Stimulated activated CD8-positive, alpha-beta memory T cell treated with anti-CD3 and anti-CD28 coated beads, Interleukin-12 subunit alpha, Interleukin-12 subunit beta, amount 100 ng/mL, for 4 hours (primary cell): ENCODE data around the gene FHAD1.
A peak's percentile ranks its signal among the peaks of the same experiment; 100 is the strongest.

Source experiments
- DNase-seq: peaks from one replicate; pipeline ENCODE4 v3.0.0-alpha.2; 2020; ENCODE audit warnings: low read depth

Gene FHAD1

DNA sequence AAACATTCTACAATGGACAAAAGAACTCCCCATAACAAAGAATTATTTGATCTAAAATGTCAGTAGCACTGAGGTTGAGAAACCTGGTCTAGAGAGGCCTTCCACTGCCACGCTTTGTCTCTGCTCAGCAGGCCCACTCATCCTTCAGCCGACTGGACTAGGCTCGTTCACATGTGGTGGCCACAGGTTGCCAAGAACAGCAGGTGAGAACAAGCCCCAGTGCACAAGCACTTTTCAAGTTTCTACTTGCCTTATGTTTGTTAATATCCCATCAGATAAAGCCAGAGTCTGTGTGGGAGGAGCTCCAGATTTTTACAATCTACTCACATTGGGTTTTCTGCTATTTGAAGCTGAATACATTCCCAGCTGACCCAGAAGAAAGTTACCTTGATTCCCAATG lies 153.6 kb downstream of the FHAD1 start:
- no peak for DNase-seq

DNA sequence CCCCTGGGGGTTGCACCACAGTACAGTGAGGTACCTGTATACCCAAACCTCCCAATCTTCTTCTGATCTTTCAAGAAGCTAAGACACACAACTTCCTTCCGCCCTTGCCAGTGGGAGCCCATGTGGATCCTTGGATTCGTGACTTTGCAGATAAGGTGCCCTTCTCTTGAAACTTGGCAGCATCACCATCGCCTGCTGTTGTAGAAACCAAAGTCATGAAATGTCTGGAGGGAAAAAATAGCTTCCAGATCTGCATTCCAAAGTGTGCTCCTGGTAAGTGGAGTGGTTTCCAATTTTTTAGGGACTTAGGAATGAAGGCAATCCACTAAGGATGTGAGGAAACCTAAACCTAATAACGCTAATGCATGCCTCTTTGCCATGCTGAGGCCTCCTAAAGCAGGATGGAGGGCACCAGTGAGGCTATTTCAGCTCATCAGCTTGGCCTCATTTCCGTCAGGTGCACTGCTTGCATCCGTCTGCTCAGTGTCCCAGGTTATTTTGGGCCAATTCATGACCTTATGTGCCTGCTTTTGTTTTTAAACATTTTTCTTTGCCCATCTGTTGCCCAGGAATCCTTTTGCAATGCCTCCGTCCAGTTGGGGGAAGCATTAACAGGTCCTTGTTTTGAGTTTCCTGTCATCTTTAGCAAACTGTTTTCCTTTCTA lies 154.5 kb downstream of the FHAD1 start:
- DNase-seq: no peak

DNA sequence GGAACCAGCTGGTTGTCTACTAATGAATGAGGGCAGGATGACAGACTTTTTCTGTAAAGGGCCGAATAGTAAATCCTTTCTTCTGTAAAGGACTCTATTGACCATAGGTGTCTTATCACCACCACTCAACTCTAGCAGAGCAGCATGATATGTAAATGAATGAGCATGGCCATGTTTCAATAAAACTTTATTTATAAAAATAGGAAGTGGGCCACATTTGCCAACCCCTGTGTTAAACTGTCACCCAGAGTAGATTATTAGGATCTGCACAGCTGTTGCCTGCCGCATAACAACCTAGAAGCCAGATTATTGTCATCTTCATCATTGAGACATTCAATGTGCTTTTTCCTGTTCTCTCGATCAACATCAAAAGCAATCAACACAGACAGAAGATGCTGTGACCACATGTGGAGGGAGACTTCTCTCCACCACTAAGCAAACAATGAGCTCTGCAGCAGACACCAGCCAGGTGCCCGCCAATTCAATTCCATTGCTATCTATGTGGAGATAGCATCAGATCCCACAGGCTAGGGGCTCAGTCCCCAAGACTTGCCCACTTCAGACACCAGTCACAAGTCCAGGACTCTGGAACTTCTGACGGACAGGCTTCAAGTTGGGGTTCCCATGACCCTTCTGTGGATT lies 155.9 kb downstream of the FHAD1 start:
- no peak for DNase-seq

DNA sequence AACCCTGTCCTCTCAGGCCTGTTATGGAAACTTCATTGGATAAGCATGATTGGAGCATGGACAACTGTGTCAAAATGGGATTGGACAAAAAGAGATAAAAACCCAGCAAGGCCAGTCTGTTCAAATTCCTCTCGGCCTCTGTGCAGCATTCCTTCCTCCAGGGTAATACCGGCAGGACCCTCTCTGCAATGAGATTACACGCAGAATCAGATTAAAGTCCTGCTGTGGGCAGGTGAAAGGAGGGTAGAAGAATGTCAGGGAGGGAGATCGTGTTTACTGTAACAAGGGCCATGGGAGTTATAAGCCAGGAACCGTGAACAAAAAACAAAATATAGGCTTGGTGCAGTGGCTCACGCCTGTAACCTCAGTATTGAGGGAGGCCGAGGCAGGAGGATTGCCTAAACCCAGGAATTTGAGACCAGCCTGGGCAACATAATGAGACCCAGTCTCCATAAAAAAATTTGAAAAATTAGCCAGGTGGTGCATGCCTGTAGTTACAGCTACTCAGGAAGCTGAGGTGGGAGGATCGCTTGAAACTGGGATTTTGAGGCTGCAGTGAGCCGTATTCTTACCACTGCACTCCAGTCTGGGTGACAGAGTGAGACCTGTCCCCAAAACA lies 157.0 kb downstream of the FHAD1 start:
- DNase-seq: no peak

DNA sequence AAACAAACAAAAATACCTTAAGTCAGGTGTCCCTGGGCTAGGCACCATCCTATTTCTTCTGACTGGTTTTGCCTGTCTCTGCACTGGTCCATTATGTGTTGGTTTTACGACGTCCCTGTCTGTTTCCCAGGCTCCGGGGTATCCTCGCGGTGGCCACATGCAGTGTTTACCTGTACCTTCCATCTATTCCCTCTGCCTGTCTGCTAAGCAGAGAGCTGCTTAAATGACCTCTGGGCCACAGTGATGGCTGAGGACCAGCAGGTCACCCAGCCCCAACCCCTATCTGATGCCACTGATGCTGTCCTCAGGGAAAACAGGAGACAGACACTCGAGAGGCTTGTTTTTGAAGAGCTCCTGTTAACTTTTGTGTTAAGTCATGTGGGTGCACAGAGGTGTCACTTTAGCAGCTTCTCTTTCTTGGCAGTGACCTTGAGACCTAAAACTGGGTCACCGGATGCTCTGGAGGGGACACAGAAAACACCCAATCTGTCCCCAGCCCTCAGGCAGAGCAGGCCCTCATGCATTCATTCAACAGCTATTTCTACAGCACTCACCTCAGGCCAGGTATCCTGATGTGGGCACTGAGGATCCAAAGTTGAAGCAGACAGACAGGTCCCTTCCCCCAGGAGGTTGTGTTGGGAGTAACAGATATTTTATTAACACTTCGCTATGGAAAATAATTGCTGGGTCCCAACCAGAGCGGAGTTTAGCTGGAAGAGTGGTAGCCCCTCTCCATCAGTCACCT lies 158.3 kb downstream of the FHAD1 start:
- no peak for DNase-seq

DNA sequence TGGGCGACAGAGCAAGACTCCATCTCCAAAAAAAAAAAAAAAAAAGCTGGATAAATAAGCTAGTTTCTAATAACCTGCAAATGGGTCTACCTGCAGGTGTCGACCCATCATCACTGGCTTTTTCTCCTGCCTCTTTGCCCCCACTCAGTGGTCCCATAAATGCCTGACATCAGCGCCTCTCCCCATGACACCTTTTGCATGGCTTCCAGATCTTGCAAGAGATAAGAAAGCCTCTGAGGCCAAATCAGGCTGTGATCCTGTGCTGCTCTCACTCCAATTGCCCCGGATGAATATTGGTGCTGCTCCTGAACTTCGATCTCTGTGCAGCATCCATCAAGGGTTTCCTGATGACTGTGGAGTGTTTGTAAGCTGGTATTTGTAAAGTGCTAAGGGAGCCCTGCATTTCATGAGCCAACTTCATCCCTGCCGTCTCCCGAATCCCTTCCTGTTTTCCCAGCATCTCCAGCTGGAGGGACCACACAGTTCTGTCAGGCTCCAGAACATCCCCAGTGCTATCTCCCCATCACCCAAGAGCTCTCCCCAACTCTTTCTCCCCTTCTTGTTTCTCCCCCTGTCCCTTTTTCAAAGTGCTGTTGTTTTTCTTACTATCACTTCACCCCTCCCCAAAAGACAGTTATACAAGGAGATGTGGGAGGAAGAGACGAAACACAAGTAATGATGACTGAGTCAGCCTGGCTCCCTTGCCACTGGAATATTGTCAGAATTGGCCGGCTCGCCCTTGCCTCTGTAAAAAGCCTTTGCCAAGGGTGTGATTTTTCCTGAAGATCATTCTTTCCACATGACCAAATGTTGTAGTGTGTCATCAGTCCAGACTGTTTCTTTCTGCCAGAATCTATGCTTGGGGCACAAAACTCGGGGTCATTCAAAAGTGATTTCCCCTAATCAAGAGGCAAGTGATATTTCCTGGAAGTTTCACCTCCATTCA lies 159.9 kb downstream of the FHAD1 start:
- DNase-seq: no peak

DNA sequence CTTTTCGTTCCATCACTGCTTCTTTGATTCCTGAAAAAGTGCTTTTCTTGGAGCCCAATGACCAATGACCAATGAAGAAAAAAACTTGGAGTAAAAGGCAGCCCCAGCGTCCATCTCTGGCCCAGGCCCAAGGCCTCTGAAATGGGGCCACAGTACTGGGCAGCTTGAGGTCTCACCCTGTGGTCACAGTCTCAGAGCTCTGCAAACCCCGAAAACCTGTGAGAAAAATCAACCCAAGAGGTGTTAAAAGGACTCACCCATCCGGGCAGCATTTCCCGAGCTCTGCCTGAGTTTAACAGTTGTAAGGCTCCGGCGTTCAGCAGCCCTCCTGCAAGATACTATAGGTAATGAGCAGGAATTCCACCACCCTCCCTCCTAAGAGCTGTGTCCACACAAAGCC lies 160.6 kb downstream of the FHAD1 start:
- DNase-seq: no peak

DNA sequence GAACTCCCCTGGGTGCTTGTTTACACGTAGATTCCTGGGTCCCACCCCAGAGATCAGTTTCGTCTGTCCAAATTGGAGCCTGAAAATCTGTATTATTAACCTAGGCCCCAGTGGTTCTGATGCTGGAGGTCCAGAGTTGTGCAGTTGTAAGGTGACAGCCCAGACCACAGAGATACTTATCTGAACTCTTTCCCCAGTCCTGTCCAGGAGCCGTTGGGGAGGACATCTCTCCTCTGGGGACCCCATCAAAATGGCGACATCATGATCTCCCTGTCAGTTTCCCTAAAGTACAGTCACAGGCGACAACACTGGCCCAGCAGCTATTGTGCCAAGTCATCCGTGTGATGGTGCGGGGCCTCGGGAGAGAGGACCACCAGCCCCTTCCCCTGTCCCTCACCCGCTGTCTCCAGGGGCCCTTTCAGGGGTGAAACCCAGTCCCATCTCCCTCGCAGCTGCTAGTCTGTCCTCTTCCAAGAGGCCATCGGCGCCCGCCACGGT lies 161.9 kb downstream of the FHAD1 start:
- DNase-seq: no peak

DNA sequence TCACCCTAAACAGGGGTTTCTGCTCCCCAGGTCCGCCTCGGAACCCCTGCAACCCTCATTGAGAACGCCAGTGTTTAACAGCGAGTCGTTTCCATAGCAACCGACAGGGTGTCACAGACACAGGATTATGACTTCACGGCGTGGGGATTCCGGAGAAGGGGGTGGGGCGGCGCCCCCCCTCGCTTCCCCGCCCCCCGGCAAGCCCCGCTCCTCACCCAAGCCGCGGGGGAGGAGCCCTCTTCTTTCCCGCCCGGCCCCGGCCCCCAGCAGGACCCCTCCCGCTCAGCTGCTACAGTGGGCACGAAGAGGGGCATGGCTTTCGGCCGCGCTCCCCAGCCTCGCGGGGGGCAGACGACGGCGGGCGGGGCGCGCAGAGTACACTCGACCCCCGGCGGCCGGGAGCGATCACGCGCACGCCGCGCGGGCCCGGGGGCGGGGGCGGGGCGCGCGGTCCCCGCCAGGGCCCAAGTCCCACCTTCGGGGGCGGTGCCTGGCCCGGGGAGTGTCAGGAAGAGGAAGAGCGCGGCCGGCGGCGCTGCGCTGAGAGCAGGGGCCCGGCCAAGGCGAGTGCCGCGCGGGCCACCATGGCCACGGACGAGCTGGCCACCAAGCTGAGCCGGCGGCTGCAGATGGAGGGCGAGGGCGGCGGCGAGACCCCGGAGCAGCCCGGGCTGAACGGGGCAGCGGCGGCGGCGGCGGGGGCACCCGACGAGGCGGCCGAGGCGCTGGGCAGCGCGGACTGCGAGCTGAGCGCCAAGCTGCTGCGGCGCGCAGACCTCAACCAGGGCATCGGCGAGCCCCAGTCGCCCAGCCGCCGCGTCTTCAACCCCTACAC lies 162.6 kb downstream of the FHAD1 start, which contains the start of gene EFHD2:
EFHD2 (plus strand) TSS at position 501 of the 835 bp plus-strand sequence; CDS start at position 585, 84 bp downstream.
- DNase-seq: peak; percentile 85

DNA sequence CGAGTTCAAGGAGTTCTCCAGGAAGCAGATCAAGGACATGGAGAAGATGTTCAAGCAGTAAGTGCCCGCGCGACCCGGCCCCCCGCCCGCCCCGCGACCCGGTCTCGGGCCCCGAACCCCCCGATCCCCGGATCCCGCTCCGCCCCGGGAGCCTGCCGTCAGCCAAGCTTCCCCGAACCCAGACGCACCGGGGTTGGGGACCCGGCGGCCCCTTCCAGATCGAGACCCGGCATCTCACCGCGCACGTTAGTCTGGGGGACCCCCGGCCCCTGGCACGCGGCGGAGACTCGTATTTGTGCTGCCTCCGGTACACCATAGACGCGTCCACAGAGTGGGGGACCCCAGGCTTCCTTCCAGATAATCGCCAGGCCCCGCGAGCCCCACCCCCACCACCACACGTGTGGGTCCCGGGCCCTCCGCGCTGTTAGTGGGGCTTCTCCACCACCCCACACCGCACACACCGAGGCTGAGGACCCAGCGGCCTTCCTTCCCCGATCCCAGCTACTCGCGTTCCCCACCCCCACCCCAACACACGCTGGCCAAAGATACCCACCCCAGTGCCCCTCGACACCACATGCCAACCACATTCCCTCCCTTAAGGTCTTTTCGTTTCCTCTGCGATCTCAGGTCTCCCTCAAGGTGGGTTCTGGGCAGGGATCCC lies 163.3 kb downstream of the FHAD1 start:
- no peak for DNase-seq

DNA sequence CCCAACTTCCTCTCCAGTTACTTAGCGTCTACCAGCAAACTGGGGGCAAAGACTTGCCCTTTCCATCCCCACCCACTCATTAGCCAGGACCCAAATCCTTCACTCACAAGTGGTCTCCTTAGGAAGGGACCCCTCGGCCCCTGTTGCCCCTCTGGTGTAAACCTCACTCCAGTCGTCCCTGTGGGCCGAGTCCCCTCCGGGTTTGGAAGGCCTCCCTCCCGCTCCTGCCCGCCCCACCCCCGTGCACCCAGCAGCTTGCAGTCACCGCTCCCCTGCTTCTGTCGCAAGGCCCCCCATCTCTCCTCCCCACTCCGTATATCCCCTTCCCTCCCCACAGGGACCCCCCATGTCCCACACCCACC lies 163.8 kb downstream of the FHAD1 start:
- no peak for DNase-seq

DNA sequence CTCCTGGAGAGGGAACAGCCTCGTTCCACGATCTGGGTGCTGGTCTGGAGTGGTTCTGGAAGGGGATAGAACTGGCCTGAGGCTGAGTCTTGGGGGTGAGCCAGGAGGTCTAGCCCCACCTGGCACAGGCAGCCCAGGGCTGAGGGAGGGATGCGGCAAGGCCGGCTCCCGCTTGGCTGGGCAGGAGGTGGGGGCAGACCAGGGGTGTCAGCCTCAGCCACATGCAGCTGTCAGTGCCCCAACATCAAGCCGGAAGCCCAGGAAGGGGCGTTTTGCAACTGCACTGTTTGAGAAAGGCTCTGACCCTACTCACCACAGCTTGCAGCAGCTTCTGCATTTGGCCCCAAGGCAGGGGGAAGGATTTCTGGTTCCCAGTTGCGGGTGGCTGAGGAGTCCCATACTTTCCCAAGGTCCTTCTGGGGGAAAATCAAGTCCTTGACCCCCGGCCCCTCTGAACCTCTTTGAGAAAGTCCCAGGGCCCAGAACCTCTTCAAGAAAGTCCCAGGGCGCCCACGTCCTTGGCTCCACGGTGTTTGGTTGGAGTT lies 164.6 kb downstream of the FHAD1 start:
- DNase-seq: no peak

DNA sequence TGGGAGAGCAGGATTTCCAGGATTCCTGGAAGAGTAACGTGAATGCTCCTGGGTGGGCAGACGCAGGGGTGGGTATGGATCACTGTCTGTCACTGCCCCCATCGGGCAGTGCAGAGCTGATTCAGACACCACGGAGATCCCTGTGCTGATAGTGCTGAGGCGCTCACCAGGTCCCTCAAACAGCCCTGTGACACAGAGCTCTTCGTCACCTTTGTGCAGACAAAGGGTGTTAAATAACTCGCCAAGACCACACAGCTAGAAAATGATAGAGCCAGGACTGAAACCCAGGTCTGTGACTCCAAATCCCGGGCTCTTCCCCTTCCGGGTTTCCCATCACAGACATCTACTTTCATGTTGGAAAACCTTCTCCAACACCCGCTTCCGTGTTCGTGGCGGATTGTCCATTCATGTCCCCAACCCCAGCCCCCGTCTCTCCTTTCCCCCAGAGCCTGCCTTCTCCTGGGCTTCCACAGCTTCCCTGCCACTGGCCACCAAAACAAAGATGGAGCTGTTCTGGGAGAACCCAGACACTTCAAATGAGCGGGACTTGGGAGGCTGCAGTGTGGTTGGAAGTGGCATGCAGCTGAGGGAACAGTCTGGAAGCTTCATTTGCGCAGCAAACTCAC lies 165.3 kb downstream of the FHAD1 start:
- DNase-seq: peak; percentile 53

DNA sequence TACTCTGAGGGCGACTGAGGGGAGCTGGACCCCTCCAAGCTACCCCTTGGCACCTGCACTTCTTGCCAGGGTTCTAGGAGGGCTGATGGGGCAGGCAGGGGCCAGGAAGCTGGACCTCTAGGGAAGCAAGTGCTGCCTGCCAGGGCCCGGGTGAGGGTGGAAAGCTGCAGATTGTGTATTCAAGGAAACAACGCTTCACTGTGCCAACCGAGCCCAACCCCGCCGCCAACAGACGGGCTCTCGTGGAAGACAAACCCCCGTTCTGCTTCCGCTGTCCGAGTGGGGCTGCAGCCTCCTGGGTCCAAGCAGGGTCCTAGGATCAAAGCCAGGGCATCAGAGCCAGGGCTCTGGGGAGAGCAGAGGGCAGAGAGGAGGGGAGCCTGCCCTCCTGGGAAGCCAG lies 165.8 kb downstream of the FHAD1 start:
- no peak for DNase-seq

DNA sequence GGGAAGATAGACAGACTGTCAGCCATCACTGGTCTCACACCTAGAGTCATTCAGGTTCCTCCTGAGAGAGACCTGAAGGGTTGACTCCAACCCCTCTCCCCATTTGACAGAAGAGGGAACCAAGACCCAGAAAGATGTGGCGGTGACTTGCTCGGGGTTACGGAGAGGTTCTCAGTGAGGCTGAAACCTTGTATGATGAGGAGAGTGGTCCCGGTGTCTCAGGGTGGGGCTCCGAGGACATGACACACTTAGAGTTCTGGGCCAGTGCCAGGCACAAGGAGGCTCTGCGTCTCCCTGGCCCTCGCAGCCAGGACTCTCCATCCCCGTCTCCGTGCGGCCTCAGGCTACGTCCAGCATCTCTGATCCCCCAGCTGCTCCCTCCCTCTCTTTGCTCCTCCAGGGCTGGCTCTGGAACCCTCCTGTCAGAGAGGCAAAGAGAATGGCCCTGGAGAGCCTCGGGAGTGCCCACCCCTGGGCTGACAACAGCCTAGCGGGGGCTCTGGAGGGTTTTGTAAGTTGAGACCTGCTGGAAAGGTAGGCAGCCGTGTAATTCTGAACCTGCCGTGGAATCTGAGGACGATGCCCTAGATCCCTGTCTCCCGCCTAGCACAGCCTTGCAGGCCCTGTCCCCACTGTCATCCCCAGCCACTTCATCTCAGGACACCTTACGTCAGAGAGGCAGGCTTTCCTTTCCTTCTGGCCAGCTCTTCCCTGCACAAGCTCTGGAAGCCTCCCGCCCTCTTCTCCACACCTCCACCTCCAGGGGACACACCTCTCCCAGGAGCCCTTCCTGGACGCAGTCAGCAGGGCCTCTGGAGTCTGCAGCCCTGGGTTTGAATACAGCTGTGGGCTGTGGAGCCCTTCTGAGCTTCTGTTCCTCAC lies 166.8 kb downstream of the FHAD1 start:
- no peak for DNase-seq

DNA sequence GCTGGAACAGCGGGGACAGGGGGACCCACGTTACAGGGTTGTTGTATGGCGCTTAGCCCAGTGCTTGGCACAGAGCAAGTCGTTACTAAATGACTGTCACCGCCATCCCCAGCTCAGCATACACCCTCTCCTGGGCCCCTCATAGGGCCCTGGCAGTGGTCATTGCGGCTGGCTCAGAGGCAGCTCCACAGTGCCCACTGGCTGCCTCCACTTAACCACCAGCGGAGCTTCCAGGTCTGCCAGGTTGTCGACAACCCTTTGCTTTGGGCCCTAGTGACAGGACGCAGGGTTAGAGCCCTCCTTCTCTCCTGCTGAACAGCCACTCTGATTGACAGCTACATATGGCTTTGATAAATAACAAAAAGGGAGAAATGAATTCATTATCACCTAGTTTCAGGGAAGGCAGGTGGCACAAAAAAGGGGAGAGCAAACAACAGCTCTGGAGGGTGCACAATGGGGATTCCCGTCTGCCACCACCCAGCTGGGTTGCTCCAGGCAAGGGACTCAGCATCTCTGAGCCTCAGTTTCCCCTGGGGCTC lies 167.5 kb downstream of the FHAD1 start:
- no peak for DNase-seq

DNA sequence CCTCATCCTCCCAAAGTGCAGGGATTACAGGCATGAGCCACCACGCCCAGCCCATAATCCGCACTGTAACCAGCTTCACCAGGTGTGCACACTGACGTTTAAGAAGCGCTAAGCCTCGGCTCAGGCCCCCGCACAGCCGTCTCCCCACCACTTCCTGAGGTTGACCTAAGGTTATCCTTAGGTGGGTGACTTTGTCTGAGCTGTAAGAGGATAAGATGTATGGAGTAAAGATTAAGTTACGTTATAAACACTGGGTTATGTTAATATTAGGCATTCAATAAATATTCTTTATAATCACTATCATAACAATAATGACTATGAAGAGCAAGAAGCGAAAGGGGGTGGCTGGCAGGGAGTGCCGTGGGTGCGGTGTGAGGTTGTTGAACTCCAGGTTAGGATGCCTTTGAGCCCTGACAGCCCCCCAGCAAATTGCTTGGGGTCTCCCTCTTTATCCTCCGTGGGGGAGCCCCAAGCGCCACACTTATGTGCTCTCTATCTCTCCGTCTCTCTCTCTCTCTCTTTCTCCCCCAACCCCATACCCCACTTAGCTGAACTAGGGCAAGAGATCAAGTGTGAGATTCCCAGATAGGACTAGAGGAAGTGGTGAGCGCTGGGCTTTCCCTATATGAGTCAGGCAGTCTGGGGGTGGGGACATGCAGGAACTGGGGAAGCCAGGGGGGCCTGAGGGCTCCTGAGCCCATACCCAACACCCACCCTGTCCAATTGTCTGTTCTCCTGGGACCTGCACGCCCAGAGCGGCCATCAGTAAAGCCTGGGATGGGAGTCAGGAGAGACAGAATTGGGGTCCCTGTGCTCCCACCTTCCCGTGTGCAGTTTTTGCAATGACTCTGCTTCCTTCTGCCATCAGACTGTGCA lies 170.3 kb downstream of the FHAD1 start:
- DNase-seq: peak; percentile 55
